ENCODE data around the gene TOX3. TPM values are rescaled to one million over a fixed set of nuclear protein-coding genes. Genes with fewer than 3 reads are reported as not detected.

The TOX3 gene
- total and polyA plus RNA-seq, 2 of the 13 experiments (the other 11 are each of a cell fraction or from before 2014, with no cell fraction given), result 14.5 to 98.6 TPM

DNA sequence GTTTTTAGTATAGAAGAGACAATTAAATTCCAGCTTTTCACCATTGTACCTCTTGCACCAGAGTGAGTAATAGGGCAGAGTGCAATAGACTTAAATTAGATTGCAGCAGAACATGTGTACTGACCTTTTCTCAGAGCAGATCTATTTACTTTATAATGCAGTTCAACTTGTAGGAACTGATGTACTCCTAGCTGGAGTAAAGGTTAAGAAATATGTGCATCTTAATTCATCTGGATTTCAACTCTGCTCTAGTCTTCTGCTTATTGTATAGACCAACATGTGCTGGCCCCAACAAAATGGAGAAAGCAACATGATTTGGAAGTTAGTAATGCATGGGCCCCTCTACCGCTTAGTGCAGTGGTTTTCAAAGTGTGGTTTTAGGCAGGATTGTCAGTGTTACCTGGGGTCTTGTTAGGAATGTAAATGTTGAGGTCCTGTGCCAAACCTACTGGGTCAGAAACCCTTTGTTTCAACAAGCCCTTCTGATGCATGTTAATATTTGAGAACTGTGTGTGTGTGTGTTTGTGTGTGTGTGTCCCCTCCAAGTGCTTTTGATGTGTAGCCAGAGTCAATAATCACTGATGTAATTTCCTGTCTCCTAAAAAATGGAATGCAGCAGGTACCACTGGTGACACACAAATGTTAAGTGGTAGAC is 138.6 kb downstream of the TOX3 start (continued):
- TF ChIP-seq PHF5A (CRISPR knock-in tag; IDR thresholded peaks at IDR 0.05; ENCODE audit: low read depth, unreplicated experiment), result peak; percentile 67
- TF ChIP-seq, protein P1, sequence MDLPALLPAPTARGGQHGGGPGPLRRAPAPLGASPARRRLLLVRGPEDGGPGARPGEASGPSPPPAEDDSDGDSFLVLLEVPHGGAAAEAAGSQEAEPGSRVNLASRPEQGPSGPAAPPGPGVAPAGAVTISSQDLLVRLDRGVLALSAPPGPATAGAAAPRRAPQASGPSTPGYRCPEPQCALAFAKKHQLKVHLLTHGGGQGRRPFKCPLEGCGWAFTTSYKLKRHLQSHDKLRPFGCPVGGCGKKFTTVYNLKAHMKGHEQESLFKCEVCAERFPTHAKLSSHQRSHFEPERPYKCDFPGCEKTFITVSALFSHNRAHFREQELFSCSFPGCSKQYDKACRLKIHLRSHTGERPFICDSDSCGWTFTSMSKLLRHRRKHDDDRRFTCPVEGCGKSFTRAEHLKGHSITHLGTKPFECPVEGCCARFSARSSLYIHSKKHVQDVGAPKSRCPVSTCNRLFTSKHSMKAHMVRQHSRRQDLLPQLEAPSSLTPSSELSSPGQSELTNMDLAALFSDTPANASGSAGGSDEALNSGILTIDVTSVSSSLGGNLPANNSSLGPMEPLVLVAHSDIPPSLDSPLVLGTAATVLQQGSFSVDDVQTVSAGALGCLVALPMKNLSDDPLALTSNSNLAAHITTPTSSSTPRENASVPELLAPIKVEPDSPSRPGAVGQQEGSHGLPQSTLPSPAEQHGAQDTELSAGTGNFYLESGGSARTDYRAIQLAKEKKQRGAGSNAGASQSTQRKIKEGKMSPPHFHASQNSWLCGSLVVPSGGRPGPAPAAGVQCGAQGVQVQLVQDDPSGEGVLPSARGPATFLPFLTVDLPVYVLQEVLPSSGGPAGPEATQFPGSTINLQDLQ (CRISPR knock-in tag; IDR thresholded peaks at IDR 0.05), result no peak
- TF ChIP-seq ZNF75D (CRISPR knock-in tag; IDR thresholded peaks at IDR 0.05; ENCODE audit: borderline replicate concordance), result no peak
- peak; percentile 80; the same call in 1 of the 2 replicates for TF ChIP-seq SMYD3 (CRISPR knock-in tag; IDR thresholded peaks at IDR 0.05)
- TF ChIP-seq ZNF672 (CRISPR knock-in tag; IDR thresholded peaks at IDR 0.05), result no peak
- TF ChIP-seq, protein P2, sequence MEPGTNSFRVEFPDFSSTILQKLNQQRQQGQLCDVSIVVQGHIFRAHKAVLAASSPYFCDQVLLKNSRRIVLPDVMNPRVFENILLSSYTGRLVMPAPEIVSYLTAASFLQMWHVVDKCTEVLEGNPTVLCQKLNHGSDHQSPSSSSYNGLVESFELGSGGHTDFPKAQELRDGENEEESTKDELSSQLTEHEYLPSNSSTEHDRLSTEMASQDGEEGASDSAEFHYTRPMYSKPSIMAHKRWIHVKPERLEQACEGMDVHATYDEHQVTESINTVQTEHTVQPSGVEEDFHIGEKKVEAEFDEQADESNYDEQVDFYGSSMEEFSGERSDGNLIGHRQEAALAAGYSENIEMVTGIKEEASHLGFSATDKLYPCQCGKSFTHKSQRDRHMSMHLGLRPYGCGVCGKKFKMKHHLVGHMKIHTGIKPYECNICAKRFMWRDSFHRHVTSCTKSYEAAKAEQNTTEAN (CRISPR knock-in tag; conservative IDR thresholded peaks at IDR 0.05), result peak; percentile 43; the same call in 1 of the 2 replicates
- 0 out of 2 replicates have a peak, but pooled peaks have one; percentile 3 for TF ChIP-seq MZF1 (CRISPR knock-in tag; IDR thresholded peaks at IDR 0.05; ENCODE audit: borderline replicate concordance)
- peak; percentile 94 for TF ChIP-seq DPF2 (CRISPR knock-in tag; IDR thresholded peaks at IDR 0.05; ENCODE audit: borderline replicate concordance, low read depth)
- peak; percentile 67; the same call in 1 of the 2 replicates for TF ChIP-seq ZNF772 (CRISPR knock-in tag; IDR thresholded peaks at IDR 0.05)
- no peak for TF ChIP-seq MAFK (conservative IDR thresholded peaks at IDR 0.05 in 1 of 2, IDR thresholded peaks at IDR 0.05 in 1 of 2; ENCODE audit: low read length in 2 of 2)
- TF ChIP-seq, protein P3, sequence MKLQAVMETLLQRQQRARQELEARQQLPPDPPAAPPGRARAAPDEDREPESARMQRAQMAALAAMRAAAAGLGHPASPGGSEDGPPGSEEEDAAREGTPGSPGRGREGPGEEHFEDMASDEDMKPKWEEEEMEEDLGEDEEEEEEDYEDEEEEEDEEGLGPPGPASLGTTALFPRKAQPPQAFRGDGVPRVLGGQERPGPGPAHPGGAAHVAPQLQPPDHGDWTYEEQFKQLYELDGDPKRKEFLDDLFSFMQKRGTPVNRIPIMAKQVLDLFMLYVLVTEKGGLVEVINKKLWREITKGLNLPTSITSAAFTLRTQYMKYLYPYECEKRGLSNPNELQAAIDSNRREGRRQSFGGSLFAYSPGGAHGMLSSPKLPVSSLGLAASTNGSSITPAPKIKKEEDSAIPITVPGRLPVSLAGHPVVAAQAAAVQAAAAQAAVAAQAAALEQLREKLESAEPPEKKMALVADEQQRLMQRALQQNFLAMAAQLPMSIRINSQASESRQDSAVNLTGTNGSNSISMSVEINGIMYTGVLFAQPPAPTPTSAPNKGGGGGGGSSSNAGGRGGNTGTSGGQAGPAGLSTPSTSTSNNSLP (IDR thresholded peaks at IDR 0.05; ENCODE audit: low read depth, low read length), result peak; percentile 85
- no peak for TF ChIP-seq MXD4 (CRISPR knock-in tag; IDR thresholded peaks at IDR 0.05)
- TF ChIP-seq KAT2B (IDR thresholded peaks at IDR 0.05; ENCODE audit: borderline replicate concordance, low read depth, low read length), result no peak
- TF ChIP-seq ZNF841 (CRISPR knock-in tag; IDR thresholded peaks at IDR 0.05; ENCODE audit: borderline replicate concordance), result no peak
- peak; percentile 79; the same call in 1 of the 2 replicates for TF ChIP-seq ERF (CRISPR knock-in tag; IDR thresholded peaks at IDR 0.05)
- TF ChIP-seq, protein P4, sequence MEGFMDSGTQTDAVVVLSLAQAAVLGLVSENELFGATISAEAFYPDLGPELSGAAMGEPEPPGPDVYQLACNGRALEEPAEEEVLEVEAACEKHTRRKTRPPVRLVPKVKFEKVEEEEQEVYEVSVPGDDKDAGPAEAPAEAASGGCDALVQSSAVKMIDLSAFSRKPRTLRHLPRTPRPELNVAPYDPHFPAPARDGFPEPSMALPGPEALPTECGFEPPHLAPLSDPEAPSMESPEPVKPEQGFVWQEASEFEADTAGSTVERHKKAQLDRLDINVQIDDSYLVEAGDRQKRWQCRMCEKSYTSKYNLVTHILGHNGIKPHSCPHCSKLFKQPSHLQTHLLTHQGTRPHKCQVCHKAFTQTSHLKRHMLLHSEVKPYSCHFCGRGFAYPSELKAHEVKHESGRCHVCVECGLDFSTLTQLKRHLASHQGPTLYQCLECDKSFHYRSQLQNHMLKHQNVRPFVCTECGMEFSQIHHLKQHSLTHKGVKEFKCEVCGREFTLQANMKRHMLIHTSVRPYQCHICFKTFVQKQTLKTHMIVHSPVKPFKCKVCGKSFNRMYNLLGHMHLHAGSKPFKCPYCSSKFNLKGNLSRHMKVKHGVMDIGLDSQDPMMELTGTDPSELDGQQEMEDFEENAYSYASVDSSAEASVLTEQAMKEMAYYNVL (CRISPR knock-in tag; IDR thresholded peaks at IDR 0.05; ENCODE audit: borderline replicate concordance), result peak; percentile 43; the same call in 1 of the 2 replicates
- peak; percentile 67; the same call in 1 of the 2 replicates for TF ChIP-seq BHLHE40 (IDR thresholded peaks at IDR 0.05; ENCODE audit: low read length)
- TF ChIP-seq MIER3 (CRISPR knock-in tag; IDR thresholded peaks at IDR 0.05; ENCODE audit: borderline replicate concordance), result peak; percentile 85; the same call in 1 of the 2 replicates
- TF ChIP-seq KDM3A (CRISPR knock-in tag; IDR thresholded peaks at IDR 0.05; ENCODE audit: low read depth), result peak; percentile 34; the same call in 1 of the 2 replicates
- TF ChIP-seq MXI1 (IDR thresholded peaks at IDR 0.05; ENCODE audit: borderline replicate concordance, low read depth, low read length), result peak; percentile 10; the same call in 1 of the 3 replicates
- peak; percentile 69; the same call in 1 of the 2 replicates for TF ChIP-seq SP5 (CRISPR knock-in tag; IDR thresholded peaks at IDR 0.05; ENCODE audit: borderline replicate concordance, low read depth)
- peak; percentile 58; the same call in 1 of the 2 replicates for TF ChIP-seq MEIS2 (CRISPR knock-in tag; IDR thresholded peaks at IDR 0.05)
- no peak for TF ChIP-seq ZNF510 (CRISPR knock-in tag; IDR thresholded peaks at IDR 0.05; ENCODE audit: low read depth)
